GM12878 (cell line): ENCODE results near the gene SMIM10L1.

Experiments
- HDAC2 ChIP-seq: fragments of 200-600 bp; sonication (generic); IDR thresholded peaks from 2 replicates; pipeline ENCODE4 v1.6.1; 2017
- RAD21 ChIP-seq: IDR thresholded peaks from 2 replicates; pipeline ENCODE4 v1.6.1; 2011; ENCODE audit warnings: mild to moderate bottlenecking, low read depth, low read length, moderate library complexity; ENCODE audit not compliant: insufficient read depth
- REST ChIP-seq: IDR thresholded peaks from 2 replicates; pipeline ENCODE4 v1.6.1; 2012; ENCODE audit warnings: mild to moderate bottlenecking, low read depth, low read length
- SRF ChIP-seq, 2 experiments: IDR thresholded peaks; 2 replicates each; pipeline ENCODE4 v1.6.1; 2011; ENCODE audit warnings: low read depth in 2 of 2, low read length in 2 of 2, mild to moderate bottlenecking in 1 of 2, moderate library complexity in 1 of 2
- ZNF24 ChIP-seq: fragments of 450-650 bp; IDR thresholded peaks from 2 replicates; pipeline ENCODE4 v1.6.1; 2017; ENCODE audit warnings: antibody characterized with exemption, mild to moderate bottlenecking
- TF ChIP-seq, protein P1 (sequence below), 3 experiments: IDR thresholded peaks in 2 of 3; conservative IDR thresholded peaks in 1 of 3; 2 replicates each; pipeline ENCODE4 v1.5.1; 2011; ENCODE audit warnings: low read depth in 3 of 3, low read length in 3 of 3, mild to moderate bottlenecking in 3 of 3, control low read depth in 2 of 3, moderate library complexity in 2 of 3, inconsistent platforms in 1 of 3, mixed read lengths in 1 of 3; ENCODE audit not compliant: control insufficient read depth in 2 of 3, insufficient read depth in 1 of 3; ENCODE audit errors: extremely low read depth in 1 of 3

GRCh38 chr12:11150832-11151231 lies 20.2 kb upstream of the SMIM10L1 start:
- TF ChIP-seq ZNF24 = no peak
- TF ChIP-seq, protein P1, sequence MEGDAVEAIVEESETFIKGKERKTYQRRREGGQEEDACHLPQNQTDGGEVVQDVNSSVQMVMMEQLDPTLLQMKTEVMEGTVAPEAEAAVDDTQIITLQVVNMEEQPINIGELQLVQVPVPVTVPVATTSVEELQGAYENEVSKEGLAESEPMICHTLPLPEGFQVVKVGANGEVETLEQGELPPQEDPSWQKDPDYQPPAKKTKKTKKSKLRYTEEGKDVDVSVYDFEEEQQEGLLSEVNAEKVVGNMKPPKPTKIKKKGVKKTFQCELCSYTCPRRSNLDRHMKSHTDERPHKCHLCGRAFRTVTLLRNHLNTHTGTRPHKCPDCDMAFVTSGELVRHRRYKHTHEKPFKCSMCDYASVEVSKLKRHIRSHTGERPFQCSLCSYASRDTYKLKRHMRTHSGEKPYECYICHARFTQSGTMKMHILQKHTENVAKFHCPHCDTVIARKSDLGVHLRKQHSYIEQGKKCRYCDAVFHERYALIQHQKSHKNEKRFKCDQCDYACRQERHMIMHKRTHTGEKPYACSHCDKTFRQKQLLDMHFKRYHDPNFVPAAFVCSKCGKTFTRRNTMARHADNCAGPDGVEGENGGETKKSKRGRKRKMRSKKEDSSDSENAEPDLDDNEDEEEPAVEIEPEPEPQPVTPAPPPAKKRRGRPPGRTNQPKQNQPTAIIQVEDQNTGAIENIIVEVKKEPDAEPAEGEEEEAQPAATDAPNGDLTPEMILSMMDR (IDR thresholded peaks at IDR 0.05 in 2 of 3, conservative IDR thresholded peaks at IDR 0.05 in 1 of 3; ENCODE audit: control insufficient read depth in 2 of 3, extremely low read depth in 1 of 3, insufficient read depth in 1 of 3, low read depth in 3 of 3, low read length in 3 of 3) = no peak
- no peak for TF ChIP-seq REST
- no peak for TF ChIP-seq HDAC2
- no peak for TF ChIP-seq SRF (IDR thresholded peaks at IDR 0.05; ENCODE audit: low read depth in 2 of 2, low read length in 2 of 2)
- no peak for TF ChIP-seq RAD21
